AG10803 (cell line): ENCODE data around the gene GPX1.
"Not testable (repeated sequence)": the region's sequence is repeated elsewhere in the genome, so short reads cannot be mapped to it uniquely, and the experiment has no call there.

Source experiments
- DNase-seq: peaks from one replicate; pipeline ENCODE4 v3.0.0; 2010; ENCODE audit warnings: low read depth
- H3K4me3 ChIP-seq: 2 replicates; pipeline ENCODE4 v1.5.1; 2011; ENCODE audit warnings: mild to moderate bottlenecking, low read length, control low read depth
- TF ChIP-seq, protein P1 (sequence below): conservative IDR thresholded peaks from 2 replicates; pipeline ENCODE4 v1.5.1; 2011; ENCODE audit warnings: mild to moderate bottlenecking, low read length, control low read depth, inconsistent platforms

The GPX1 gene

GRCh38 chr3:49358217-49358883 is at the start of gene GPX1:
TSS of gene GPX1 (minus strand) at chr3:49358353. CDS start at chr3:49358278, 75 bp downstream.
- peak; percentile 97 for DNase-seq
- peak within 1 kb of the TSS; percentile 76 for H3K4me3 ChIP-seq
- TF ChIP-seq, protein P1, sequence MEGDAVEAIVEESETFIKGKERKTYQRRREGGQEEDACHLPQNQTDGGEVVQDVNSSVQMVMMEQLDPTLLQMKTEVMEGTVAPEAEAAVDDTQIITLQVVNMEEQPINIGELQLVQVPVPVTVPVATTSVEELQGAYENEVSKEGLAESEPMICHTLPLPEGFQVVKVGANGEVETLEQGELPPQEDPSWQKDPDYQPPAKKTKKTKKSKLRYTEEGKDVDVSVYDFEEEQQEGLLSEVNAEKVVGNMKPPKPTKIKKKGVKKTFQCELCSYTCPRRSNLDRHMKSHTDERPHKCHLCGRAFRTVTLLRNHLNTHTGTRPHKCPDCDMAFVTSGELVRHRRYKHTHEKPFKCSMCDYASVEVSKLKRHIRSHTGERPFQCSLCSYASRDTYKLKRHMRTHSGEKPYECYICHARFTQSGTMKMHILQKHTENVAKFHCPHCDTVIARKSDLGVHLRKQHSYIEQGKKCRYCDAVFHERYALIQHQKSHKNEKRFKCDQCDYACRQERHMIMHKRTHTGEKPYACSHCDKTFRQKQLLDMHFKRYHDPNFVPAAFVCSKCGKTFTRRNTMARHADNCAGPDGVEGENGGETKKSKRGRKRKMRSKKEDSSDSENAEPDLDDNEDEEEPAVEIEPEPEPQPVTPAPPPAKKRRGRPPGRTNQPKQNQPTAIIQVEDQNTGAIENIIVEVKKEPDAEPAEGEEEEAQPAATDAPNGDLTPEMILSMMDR = no peak

GRCh38 chr3:49406571-49407565 is 48.7 kb upstream of the GPX1 start:
- TF ChIP-seq, protein P1 = no peak
- no peak for DNase-seq
- no peak overlapping the region for H3K4me3 ChIP-seq

DNA sequence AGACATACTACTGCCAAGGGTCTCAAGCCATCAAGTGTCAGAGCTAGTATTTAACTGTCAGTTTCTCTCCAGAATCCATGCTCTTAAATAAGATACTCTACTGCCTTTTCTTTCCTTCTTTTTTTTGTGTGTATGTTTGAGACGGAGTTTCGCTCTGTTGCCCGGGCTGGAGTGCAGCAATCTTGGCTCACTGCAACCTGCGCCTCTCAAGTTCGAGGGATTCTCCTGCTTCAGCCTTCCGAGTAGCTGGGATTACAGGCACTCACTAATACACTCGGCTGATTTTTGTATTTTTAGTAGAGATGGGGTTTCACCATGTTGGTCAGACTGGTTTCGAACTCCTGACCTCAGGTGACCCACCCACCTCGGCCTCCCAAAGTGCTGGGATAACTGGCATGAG is 47.4 kb upstream of the GPX1 start:
- not testable (repeated sequence) for H3K4me3 ChIP-seq, DNase-seq

GRCh38 chr3:49403891-49404290 is 45.7 kb upstream of the GPX1 start:
- no peak for DNase-seq
- TF ChIP-seq, protein P1 = no peak
- H3K4me3 ChIP-seq = no peak overlapping the region

DNA sequence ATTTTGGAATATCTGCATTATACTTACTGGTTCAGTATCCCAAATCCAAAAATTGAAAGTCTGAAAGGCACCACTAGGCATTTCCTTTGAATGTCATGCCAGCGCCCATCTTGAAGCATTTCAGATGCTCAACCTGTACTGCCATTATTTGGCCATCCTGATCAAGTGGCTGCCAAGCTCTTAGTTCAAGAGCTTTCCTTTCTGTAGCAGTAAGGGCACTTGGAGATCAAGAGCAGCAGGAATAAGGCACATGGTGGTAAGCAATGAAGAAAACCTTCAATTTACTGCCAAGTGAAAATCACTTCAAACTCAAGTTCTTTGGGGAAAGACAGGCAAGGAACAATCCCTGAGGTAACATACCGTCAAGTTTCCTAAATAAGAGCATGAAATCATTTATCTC is 43.6 kb upstream of the GPX1 start:
- TF ChIP-seq, protein P1 = no peak
- no peak for DNase-seq
- no peak overlapping the region for H3K4me3 ChIP-seq

- no peak overlapping the region for H3K4me3 ChIP-seq
- TF ChIP-seq, protein P1 = no peak
- no peak for DNase-seq
These were observed 41.3 kb upstream of the GPX1 start for GRCh38 chr3:49399461-49399860.

DNA sequence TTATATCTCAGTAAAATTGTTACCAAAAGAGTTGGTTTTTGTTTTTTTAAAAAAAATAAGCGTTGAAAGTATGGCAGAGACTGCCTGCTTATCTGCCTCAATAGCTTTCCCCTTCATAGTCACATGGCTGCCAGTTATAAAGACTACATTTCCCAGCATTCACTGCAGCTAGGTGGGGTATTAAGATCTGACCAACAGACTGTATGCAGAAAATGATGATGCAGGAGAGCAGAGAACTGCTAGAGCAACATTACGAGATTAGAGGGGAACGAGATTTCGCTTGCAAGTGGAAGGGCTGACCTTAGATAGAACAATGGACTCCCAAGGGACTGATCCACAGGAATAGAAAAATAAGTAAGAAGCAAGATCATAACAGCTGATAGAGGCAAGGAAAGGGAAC is 39.3 kb upstream of the GPX1 start:
- TF ChIP-seq, protein P1 = no peak
- H3K4me3 ChIP-seq = no peak overlapping the region
- no peak for DNase-seq

DNA sequence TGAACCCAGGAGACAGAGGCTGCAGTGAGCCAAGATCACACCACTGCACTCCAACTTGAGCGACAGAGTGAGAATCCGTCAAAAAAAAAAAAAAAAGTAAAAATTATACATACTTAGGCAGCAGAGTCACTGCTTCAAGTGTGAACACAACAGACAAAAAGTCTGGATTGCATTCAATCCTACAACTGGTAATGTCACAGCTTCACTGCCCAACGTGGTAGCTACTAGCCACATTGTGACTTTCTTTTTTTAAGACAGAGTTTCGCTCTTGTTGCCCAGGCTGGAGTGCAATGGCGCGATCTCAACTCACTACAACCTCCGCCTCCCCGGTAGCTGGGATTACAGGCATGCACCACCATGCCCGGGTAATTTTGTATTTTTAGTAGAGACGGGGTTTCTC is 33.2 kb upstream of the GPX1 start:
- not testable (repeated sequence) for H3K4me3 ChIP-seq, DNase-seq
